IMR-90 (cell line): ENCODE data around the gene PPFIBP2. TPM values are rescaled to one million over a fixed set of nuclear protein-coding genes. Genes with fewer than 3 reads are reported as not detected.

Source experiments
- ATAC-seq: fragments of 200-7000 bp; cut with Tn5 transposase; 2 replicates; pipeline ENCODE4 v1.9.1; 2020; ENCODE audit warnings: low read depth, mild to moderate bottlenecking, moderate library complexity
- BruUV-seq: library from RNA; stranded (reverse); fragments of 400-500 nt; replicated peaks from 2 replicates; lab custom pipeline; 2021; lab: Mats Ljungman, UMichigan
- CTCF ChIA-PET: fragments of 300-600 bp; formaldehyde crosslinking; extraction: SDS; loops from one replicate; lab custom pipeline; 2021; ENCODE audit warnings: antibody characterized with exemption; lab: Yijun Ruan, JAX
- POLR2A ChIA-PET: fragments of 300-600 bp; sonication (Branson Sonifier 250); formaldehyde crosslinking; loops from one replicate; lab custom pipeline; 2022; ENCODE audit warnings: antibody characterized with exemption; ENCODE audit not compliant: unreplicated experiment; lab: Charles Lee
- DNase-seq: peaks from one replicate; pipeline ENCODE4 v3.0.0; 2013
- H2AFZ ChIP-seq: replicated peaks from 2 replicates; pipeline ENCODE3; 2013; ENCODE audit warnings: low read length, mild to moderate bottlenecking; ENCODE audit not compliant: poor library complexity
- H2AK5ac ChIP-seq: 2 replicates; pipeline ENCODE4 v1.6.1; 2013; ENCODE audit warnings: low read depth, low read length, inconsistent platforms
- H2AK9ac ChIP-seq: replicated peaks from 2 replicates; pipeline ENCODE3; 2013; ENCODE audit warnings: mild to moderate bottlenecking, low read depth, low read length, moderate library complexity; ENCODE audit not compliant: poor library complexity
- H2BK120ac ChIP-seq: 2 replicates; pipeline ENCODE4 v1.6.1; 2013; ENCODE audit warnings: low read depth, low read length, inconsistent platforms
- H2BK15ac ChIP-seq: 3 replicates; pipeline ENCODE4 v1.6.1; 2013; ENCODE audit warnings: low read depth, low read length, inconsistent platforms
- H2BK20ac ChIP-seq: 2 replicates; pipeline ENCODE4 v1.6.1; 2013; ENCODE audit warnings: low read depth, mild to moderate bottlenecking, inconsistent platforms, low read length, moderate library complexity
- H2BK5ac ChIP-seq: 2 replicates; pipeline ENCODE4 v1.6.1; 2013; ENCODE audit warnings: mild to moderate bottlenecking, low read depth, low read length, inconsistent platforms; ENCODE audit not compliant: poor library complexity, severe bottlenecking
- H3K14ac ChIP-seq: replicated peaks from 2 replicates; pipeline ENCODE4 v1.6.1; 2013; ENCODE audit warnings: low read depth, low read length, inconsistent platforms
- H3K18ac ChIP-seq: 2 replicates; pipeline ENCODE4 v1.6.1; 2013; ENCODE audit warnings: low read depth, low read length, control low read depth
- H3K23ac ChIP-seq: 2 replicates; pipeline ENCODE4 v1.6.1; 2013; ENCODE audit warnings: low read depth, low read length, inconsistent platforms
- H3K27ac ChIP-seq: 2 replicates; pipeline ENCODE4 v1.5.1; 2013; ENCODE audit warnings: mild to moderate bottlenecking, control low read depth, low read length; ENCODE audit not compliant: insufficient read depth
- H3K27me3 ChIP-seq: 2 replicates; pipeline ENCODE4 v1.6.1; 2013; ENCODE audit warnings: low read length; ENCODE audit not compliant: control insufficient read depth, insufficient read depth
- H3K36me3 ChIP-seq: 2 replicates; pipeline ENCODE4 v1.6.1; 2013; ENCODE audit warnings: low read length, mixed read lengths; ENCODE audit not compliant: control insufficient read depth, insufficient read depth
- H3K4ac ChIP-seq: 2 replicates; pipeline ENCODE4 v1.6.1; 2013; ENCODE audit warnings: low read depth, low read length, inconsistent platforms
- H3K4me1 ChIP-seq: 2 replicates; pipeline ENCODE4 v1.6.1; 2013; ENCODE audit warnings: low read length, mixed read lengths; ENCODE audit not compliant: control insufficient read depth, insufficient read depth
- H3K4me2 ChIP-seq: 2 replicates; pipeline ENCODE4 v1.6.1; 2013; ENCODE audit warnings: low read depth, mild to moderate bottlenecking, control low read depth, low read length, moderate library complexity
- H3K4me3 ChIP-seq: 2 replicates; pipeline ENCODE4 v1.5.1; 2013; ENCODE audit warnings: low read depth, mild to moderate bottlenecking, control low read depth, low read length, moderate library complexity; ENCODE audit not compliant: insufficient read depth
- H3K56ac ChIP-seq: 2 replicates; pipeline ENCODE4 v1.6.1; 2013; ENCODE audit warnings: low read length, inconsistent platforms; ENCODE audit not compliant: insufficient read depth; ENCODE audit errors: extremely low read depth
- H3K79me1 ChIP-seq, 2 experiments: 2 replicates each; pipeline ENCODE4 v1.6.1; 2013; ENCODE audit warnings: low read length in 2 of 2, inconsistent platforms in 1 of 2, low read depth in 1 of 2
- H3K9ac ChIP-seq: 2 replicates; pipeline ENCODE4 v1.6.1; 2013; ENCODE audit warnings: low read depth, low read length, control low read depth
- H3K9me1 ChIP-seq: 2 replicates; pipeline ENCODE4 v1.6.1; 2013; ENCODE audit warnings: low read length, inconsistent platforms; ENCODE audit not compliant: insufficient read depth
- H3K9me3 ChIP-seq: 2 replicates; pipeline ENCODE4 v1.6.1; 2013; ENCODE audit warnings: low read length; ENCODE audit not compliant: control insufficient read depth, insufficient read depth
- H4K20me1 ChIP-seq: 2 replicates; pipeline ENCODE4 v1.6.1; 2013; ENCODE audit warnings: low read length, inconsistent platforms; ENCODE audit not compliant: insufficient read depth
- H4K5ac ChIP-seq: 2 replicates; pipeline ENCODE4 v1.6.1; 2013; ENCODE audit warnings: mild to moderate bottlenecking, low read depth, low read length, control low read depth
- H4K8ac ChIP-seq, 2 experiments: 2 replicates each; pipeline ENCODE4 v1.6.1; 2013; ENCODE audit warnings: low read depth in 2 of 2, low read length in 2 of 2, control low read depth in 1 of 2, inconsistent platforms in 1 of 2
- H4K91ac ChIP-seq: 2 replicates; pipeline ENCODE4 v1.6.1; 2013; ENCODE audit warnings: low read depth, low read length, inconsistent platforms; ENCODE audit not compliant: insufficient read depth
- CHD1 ChIP-seq: IDR thresholded peaks from 2 replicates; pipeline ENCODE4 v1.6.1; 2012; ENCODE audit warnings: low read depth, low read length, improper control_type of control experiment
- FOS ChIP-seq: fragments of 150-350 bp; IDR thresholded peaks from 2 replicates; pipeline ENCODE4 v1.6.1; 2016; ENCODE audit warnings: low read depth, low read length
- MXI1 ChIP-seq: IDR thresholded peaks from 2 replicates; pipeline ENCODE4 v1.6.1; 2012; ENCODE audit warnings: low read depth, mild to moderate bottlenecking, low read length, moderate library complexity, borderline replicate concordance
- NFE2L2 ChIP-seq: fragments of 150-350 bp; IDR thresholded peaks from 2 replicates; pipeline ENCODE4 v1.6.1; 2016; ENCODE audit warnings: low read depth, mild to moderate bottlenecking, low read length
- RAD21 ChIP-seq: IDR thresholded peaks from 2 replicates; pipeline ENCODE4 v1.6.1; 2012; ENCODE audit warnings: low read length, improper control_type of control experiment
- RCOR1 ChIP-seq: IDR thresholded peaks from 2 replicates; pipeline ENCODE4 v1.6.1; 2012; ENCODE audit warnings: mild to moderate bottlenecking, low read length, improper control_type of control experiment; ENCODE audit not compliant: insufficient replicate concordance
- SMC3 ChIP-seq: fragments of 150-350 bp; IDR thresholded peaks from 2 replicates; pipeline ENCODE4 v1.6.1; 2016; ENCODE audit warnings: low read depth, mild to moderate bottlenecking, antibody characterized with exemption, low read length, moderate library complexity
- whole genome bisulfite sequencing, 2 experiments: methylation state at CpG; one replicate each; pipeline versions ENCODE4 v1.1.5 to v1.1.7; 2013; ENCODE audit warnings: missing lambda C conversion rate in 2 of 2; ENCODE audit not compliant: insufficient read length in 1 of 2; ENCODE audit errors: extremely low coverage in 2 of 2; 5-methylcytosine and 5-hydroxymethylcytosine counted together
- dilution Hi-C: fragments of 300-500 bp; cut with HindIII; formaldehyde crosslinking; loops from one replicate; pipeline ENCODE4 v1.14.3; 2018; ENCODE audit warnings: low sequenced_read_pairs; ENCODE audit not compliant: unreplicated experiment
- in situ Hi-C: fragments of 300-500 bp; cut with MboI; formaldehyde crosslinking; loops from 3 replicates; pipeline ENCODE4 v1.14.3; 2019; ENCODE audit warnings: low sequenced_read_pairs, inconsistent platforms, mixed read lengths
- intact Hi-C: fragments of 100-400 bp; cut with micrococcal nuclease; formaldehyde crosslinking; loops from 2 replicates; pipeline ENCODE4 v1.10.0; 2022
- polyA plus RNA-seq, 3 experiments: library from polyadenylated mRNA; depleted of rRNA; stranded (reverse); fragments of >200 nt; gene quantifications; 2 replicates each; pipeline ENCODE4 v1.2.3, GENCODE V29; 2012; ENCODE audit warnings: low replicate concordance in 1 of 3
- total RNA-seq: library from RNA; depleted of rRNA; stranded (reverse); fragments of >200 nt; gene quantifications from 2 replicates; pipeline ENCODE4 v1.2.3, GENCODE V29; 2012
- TF ChIP-seq, protein P1 (sequence below): fragments of 150-350 bp; IDR thresholded peaks from 2 replicates; pipeline ENCODE4 v1.6.1; 2016; ENCODE audit warnings: low read depth, mild to moderate bottlenecking, low read length, moderate library complexity, borderline replicate concordance
- TF ChIP-seq, protein P2 (sequence below): fragments of 150-350 bp; IDR thresholded peaks from 2 replicates; pipeline ENCODE4 v1.6.1; 2017; ENCODE audit warnings: mild to moderate bottlenecking, antibody characterized with exemption, low read length, low read depth
- TF ChIP-seq, protein P3 (sequence below): conservative IDR thresholded peaks from 2 replicates; pipeline ENCODE4 v1.5.1; 2012; ENCODE audit warnings: mild to moderate bottlenecking, low read depth, low read length, improper control_type of control experiment

The PPFIBP2 gene
- total and polyA plus RNA-seq, 2 of the 4 experiments (the other 2 are of a cell fraction): 6.0 to 11.8 TPM

DNA sequence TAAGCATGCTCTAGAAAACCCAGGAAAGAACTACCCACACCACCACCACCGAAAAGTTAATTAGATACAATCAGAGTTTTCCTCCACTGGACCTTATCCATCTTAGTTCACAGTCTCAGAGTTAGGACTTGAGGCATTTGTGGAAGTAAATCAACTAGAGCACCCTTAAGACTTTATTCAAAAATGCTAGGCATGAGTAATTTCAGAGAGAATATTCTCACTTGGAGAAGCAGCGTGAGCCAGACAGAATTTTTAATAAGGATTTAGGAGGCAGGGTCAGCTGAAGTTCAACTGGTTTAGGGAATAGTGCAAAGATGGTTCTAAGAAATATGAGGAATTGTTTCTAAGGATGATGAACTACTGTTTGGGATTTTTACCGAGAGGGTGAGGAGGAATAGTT is 29.7 kb upstream of the PPFIBP2 start:
- ATAC-seq (no peak), DNase-seq (no peak)
- Histone ChIP-seq H2BK5ac (no peak overlapping the region), H2AK5ac (no peak overlapping the region), H3K4me3 (no peak overlapping the region), H2AK9ac (no peak overlapping the region), H2BK20ac (no peak overlapping the region), H4K91ac (no peak overlapping the region), H2BK120ac (no peak overlapping the region), H2AFZ (no peak overlapping the region), H3K56ac (no peak overlapping the region), H2BK15ac (no peak overlapping the region), H3K14ac (no peak overlapping the region), H4K8ac (no peak overlapping the region), H3K9ac (no peak overlapping the region), H3K4me1 (no peaks in the 10 kb centered on the region), H3K9me1 (no peaks in the 10 kb centered on the region), H4K5ac (no peak overlapping the region), H3K23ac (no peak overlapping the region), H3K36me3 (no peaks in the 10 kb centered on the region), H3K4ac (no peak overlapping the region), H3K18ac (no peak overlapping the region), H3K4me2 (no peak overlapping the region), H3K27me3 (peaks cover 3% of the 10 kb centered on the region; the same call in 1 of the 2 replicates), H3K9me3 (no peaks in the 10 kb centered on the region), H3K27ac (no peak overlapping the region), H3K79me1 (no peaks in the 10 kb centered on the region), H4K20me1 (no peaks in the 10 kb centered on the region)
- dilution Hi-C loops: no loop called here
- in situ Hi-C loops: no loop called here
- 14% methylated on average over 1 of the region's 3 CpGs; no CpG with 5 or more reads in 1 of the 2 experiments for WGBS, 2 experiments
- ChIA-PET CTCF (no interaction called here), POLR2A (no interaction called here)
- no TSS peak for BruUV-seq
- intact Hi-C loops: no loop called here
- TF ChIP-seq, protein P1, sequence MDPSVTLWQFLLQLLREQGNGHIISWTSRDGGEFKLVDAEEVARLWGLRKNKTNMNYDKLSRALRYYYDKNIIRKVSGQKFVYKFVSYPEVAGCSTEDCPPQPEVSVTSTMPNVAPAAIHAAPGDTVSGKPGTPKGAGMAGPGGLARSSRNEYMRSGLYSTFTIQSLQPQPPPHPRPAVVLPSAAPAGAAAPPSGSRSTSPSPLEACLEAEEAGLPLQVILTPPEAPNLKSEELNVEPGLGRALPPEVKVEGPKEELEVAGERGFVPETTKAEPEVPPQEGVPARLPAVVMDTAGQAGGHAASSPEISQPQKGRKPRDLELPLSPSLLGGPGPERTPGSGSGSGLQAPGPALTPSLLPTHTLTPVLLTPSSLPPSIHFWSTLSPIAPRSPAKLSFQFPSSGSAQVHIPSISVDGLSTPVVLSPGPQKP: no peak
- TF ChIP-seq, protein P2, sequence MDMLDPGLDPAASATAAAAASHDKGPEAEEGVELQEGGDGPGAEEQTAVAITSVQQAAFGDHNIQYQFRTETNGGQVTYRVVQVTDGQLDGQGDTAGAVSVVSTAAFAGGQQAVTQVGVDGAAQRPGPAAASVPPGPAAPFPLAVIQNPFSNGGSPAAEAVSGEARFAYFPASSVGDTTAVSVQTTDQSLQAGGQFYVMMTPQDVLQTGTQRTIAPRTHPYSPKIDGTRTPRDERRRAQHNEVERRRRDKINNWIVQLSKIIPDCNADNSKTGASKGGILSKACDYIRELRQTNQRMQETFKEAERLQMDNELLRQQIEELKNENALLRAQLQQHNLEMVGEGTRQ: no peak
- TF ChIP-seq RCOR1 (no peak), RAD21 (no peak), MXI1 (no peak), CHD1 (no peak), NFE2L2 (no peak), SMC3 (no peak), FOS (no peak)
- TF ChIP-seq, protein P3, sequence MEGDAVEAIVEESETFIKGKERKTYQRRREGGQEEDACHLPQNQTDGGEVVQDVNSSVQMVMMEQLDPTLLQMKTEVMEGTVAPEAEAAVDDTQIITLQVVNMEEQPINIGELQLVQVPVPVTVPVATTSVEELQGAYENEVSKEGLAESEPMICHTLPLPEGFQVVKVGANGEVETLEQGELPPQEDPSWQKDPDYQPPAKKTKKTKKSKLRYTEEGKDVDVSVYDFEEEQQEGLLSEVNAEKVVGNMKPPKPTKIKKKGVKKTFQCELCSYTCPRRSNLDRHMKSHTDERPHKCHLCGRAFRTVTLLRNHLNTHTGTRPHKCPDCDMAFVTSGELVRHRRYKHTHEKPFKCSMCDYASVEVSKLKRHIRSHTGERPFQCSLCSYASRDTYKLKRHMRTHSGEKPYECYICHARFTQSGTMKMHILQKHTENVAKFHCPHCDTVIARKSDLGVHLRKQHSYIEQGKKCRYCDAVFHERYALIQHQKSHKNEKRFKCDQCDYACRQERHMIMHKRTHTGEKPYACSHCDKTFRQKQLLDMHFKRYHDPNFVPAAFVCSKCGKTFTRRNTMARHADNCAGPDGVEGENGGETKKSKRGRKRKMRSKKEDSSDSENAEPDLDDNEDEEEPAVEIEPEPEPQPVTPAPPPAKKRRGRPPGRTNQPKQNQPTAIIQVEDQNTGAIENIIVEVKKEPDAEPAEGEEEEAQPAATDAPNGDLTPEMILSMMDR: no peak
